COR-L47 (cell line): Measurements from ENCODE around the gene ITPR3.

ENCODE experiments used
- DNase-seq: peaks from one replicate; lab custom pipeline; 2025; lab: John Stamatoyannopoulos, UW

Gene ITPR3

GRCh38 chr6:33620856-33621710 lies at the start of gene ITPR3:
TSS of gene ITPR3 (plus strand) at chr6:33621322. CDS start at chr6:33621603, 281 bp downstream.
- DNase-seq = peak; percentile 56

DNA sequence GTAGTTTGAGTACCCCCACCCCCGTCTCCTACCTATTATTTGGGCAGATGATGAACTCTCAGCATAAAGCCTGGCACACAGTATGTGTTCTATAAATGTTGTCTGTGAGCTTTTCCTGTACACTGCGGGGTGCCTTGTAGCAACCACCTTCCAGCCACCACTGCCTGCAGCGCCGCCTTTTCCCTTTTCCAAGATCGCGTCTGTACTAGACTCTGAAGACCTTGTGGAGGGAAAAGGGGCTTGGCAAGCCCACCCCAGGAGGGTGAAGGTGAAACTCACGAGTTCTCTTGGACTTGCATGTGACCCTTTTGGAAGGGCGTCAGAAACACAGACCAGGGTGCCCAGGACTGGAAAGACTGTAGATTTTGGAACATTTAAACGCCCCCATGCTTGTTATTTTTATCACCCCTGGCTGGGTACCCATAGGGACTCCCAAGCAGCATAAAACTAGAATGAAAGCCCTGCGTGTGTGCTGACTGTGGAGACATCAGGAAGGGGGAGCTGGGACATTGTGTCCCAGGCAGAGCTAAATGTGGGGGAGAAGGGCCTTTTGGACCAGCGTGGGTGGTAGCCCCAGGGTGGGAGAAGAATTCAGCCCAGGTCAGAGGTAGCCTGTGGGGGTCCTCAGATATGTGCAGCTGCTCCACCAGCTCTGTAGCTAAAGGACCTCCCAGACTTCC lies 49.3 kb upstream of the ITPR3 start:
- DNase-seq = no peak

DNA sequence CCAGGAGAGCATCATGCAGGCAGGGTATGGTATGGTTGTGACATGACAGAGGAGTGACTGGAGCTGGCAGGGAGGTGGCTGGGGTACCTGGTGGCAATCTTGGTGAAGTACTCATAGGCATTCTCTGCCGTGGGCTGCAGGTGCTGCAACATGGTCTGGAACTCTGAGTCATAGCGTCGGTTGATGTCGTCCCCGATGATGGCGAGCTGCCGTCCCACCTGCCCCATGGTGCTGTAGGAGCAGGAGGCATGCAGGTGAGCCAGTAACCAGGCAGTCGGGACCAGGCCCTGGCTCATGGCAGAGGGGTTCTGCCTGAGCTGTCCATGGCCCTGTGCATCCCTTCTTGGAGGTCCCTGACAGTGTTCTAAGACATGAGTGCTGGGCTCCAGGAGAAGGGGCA lies 45.9 kb upstream of the ITPR3 start:
- DNase-seq = no peak

GRCh38 chr6:33576668-33577067 lies 44.5 kb upstream of the ITPR3 start:
- DNase-seq = no peak

DNA sequence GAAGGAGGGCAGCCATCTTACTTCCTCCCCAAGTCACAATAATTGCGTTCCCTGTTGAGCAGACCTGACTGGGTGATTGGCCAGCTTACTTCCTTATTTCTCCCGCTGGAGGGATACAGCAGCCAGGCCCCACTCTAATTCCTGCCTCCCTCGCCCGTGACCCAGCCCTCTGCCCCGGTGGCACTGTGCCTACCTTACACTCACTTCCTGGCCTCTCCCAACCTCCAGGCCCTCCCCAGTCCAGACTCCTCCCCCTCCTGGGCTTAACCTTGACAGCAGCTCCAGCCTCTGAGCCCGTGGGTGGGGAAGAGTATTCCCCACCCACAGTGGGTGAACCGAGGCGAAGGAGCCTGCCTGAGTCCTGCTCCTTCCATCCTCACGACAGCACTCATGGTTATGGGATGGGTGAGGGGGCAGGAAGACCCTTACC lies 44.0 kb upstream of the ITPR3 start:
- DNase-seq = no peak

- DNase-seq = no peak
These were observed 43.4 kb upstream of the ITPR3 start for GRCh38 chr6:33577718-33578117.

GRCh38 chr6:33578164-33578563 lies 43.0 kb upstream of the ITPR3 start:
- no peak for DNase-seq

DNA sequence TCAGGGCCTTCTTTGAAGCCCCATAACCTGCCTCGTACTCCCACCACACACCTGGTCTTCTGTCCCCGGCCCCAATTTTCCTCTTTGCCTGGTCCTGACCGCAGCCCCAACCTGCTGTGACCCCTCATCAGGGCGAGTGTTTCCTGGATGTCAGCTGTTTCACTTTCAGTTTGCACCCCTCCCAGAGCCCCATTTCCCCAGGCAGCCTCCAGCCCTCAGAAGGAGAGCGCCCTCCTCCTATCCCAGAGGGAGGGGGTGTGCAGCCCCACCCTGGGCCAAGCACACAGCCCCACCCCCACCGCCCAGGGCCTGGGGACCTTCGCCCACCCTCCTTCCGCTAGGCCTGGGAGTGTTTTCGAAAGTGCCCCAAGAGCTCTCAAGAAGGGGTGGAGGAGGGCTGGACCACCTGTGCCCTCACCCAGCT lies 42.5 kb upstream of the ITPR3 start:
- no peak for DNase-seq

- peak; percentile 90 for DNase-seq
These were observed 41.1 kb upstream of the ITPR3 start, which contains the start of gene BAK1 for GRCh38 chr6:33579828-33580714. TSS of gene BAK1 (minus strand) at chr6:33580276. CDS start at chr6:33577604, 2,672 bp downstream.

DNA sequence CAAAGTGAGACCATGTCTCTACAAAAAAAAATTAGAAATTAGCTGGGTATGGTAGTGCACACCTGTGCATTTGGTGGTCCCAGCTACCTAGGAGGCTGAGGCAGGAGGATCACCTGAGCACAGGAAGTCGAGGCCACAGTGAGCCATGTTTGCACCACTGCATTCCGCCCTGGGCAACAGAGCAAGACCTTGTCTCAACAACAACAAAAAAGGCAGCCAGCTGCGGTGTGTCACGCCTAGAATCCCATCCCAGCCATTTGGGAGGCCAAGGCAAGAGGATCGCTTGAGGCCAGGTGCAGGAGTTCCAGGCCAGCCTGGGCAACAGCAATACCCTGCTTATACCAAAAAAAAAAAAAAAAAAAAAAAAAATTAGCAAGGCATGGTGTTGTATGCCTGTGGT lies 39.9 kb upstream of the ITPR3 start:
- DNase-seq = no peak

DNA sequence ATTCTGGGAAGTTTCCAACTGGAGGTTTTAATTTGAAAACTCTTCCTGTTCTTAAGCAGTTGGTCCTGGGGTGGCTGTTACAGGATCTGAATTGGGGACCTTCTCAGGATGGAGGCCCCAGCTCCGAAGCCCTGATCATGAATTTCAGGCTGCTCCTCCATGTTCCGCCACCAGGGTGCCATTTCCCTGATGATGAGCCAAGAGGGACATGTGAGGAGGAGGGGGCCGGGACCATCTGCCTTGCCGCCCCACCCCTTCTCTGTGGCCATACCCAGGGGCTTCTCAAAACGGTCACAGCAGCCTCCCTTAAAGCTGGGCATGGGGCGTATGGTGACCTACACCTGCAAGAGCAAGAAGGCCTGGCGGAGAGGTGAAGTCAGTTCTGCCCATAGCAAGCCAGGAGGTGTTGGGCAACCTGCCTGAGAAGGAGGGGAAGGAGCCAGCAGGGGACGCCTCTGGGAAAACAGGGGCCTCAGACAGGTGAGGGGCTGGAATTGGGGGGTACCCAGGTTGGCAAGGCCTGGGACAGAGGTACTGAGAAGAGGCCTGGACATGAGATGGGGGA lies 37.4 kb upstream of the ITPR3 start:
- DNase-seq = no peak

DNA sequence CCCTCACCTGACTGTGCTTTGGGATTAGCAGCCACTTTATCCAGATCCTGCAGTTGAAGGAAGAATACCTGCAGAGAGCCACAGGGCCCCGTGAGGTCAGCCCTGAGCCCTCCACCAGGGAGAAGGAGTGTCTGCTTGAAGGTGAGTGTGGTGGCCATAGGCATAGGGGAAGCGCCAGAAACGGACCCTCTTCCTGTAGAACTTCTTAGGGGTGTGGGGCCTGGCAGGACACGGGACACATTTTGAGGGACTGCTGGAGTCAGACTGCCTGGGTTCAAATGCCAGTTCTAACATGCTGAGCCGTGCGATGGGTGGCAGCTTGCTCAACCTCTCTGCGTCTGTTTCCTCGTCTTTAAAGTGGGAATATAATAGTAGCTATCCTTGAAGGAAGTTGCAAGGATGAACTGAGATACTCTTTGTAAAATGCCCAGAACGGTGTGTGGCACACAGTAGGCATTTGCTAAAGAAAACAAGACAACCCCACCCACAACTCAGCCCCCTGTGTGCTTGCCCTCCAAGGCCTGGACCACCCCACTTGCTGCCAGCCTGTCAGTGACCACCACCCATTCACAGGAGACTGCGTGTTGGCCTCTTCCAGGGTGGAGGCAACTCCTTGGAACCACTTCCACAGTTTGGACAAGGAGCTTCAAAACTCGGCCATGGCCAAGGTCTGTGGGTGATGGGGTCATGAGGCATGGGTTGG lies 36.3 kb upstream of the ITPR3 start:
- DNase-seq = no peak

DNA sequence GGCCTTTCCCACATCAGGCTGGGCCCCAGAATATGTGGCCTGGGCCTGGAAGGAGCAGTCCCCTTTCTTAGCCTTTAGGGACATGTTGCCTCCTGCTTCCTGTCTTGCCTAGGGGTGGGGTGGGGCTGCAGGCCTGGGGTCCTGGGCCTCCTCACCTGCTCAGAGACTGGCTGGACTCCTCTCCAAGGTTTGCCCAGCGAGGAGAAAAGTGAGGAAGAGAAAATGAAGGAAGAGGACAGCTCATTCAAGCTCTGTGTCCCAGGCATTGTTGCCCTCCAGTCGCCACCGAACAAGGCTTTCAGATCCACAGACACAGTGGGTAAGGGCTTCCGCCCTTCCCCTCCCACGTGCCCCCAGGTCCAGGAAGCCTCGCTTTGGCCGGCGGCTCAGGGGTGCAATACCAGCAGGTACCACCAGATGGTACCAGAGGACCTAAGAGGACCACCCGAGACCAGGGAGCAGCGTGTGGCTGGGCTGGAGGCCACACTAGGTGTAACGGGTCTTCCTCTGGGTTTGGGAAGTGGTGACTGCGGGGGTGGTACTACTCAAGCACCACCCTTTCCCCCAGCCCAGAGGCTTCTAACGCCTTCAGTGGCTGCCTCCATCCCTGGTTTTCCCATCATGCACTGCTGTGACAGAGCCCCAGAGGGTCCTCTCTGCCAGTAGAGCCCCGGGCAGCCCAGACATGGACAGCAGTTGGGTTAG lies 35.6 kb upstream of the ITPR3 start:
- peak; percentile 70 for DNase-seq

GRCh38 chr6:33586108-33586640 lies 34.9 kb upstream of the ITPR3 start:
- DNase-seq = no peak

- DNase-seq = no peak
These were observed 33.6 kb upstream of the ITPR3 start for GRCh38 chr6:33587529-33587928.

DNA sequence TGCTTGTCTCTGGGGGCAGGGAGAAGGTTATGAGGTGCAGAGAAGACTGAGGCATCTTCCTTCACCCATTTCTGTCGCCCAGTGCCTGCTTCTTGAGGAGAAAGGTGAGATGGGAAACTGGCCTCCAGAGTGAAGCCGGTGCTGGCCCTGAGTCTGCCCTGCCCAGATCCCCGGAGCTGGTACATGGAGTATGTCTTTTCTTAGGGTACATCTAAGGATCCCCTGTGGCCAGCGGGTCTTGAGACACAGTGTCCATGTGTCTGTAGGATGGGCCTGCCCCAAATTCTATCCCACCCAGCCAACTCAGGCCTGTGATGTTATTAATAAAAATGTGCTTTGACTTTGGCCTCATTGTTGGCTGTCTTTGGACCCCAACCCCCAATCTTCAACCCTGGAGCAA lies 32.2 kb upstream of the ITPR3 start:
- no peak for DNase-seq

GRCh38 chr6:33589392-33589730 lies 31.8 kb upstream of the ITPR3 start:
- DNase-seq = no peak

- peak; percentile 26 for DNase-seq
These were observed 31.2 kb upstream of the ITPR3 start for GRCh38 chr6:33589731-33590530.

DNA sequence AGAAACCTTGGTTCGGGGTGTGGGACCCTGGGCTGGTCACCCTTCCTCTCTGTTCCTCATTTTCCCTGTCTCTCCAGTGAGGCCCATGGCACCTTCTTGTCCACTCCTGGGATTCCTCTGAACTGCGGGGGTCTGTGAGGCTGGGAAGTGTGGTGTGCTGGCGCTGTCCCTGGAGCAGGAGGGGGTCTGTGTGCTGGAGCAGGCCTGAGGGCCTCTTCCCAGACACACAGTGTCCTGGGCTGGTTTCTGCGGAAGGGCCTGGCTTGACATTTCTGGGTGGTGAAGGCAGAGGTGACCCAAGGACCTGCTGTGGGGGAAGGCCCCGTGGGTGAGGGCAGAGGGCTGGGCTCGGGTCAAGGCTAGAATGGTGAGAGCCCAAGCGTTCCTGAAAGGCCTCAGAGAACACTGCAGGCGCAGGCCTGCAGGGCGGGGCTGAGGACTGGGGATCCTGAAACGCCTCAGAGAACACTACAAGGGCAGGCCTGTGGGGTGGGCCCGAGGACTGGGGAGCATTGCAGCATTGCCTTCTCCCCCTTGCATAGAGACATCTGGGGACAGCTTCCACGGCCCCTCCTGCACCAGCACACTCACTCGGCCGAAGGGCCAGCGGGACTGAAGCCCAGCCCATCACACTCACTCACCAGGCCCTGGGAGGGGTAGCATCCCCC lies 30.5 kb upstream of the ITPR3 start:
- DNase-seq = no peak
